ENCODE data around the gene NAPSA.
"Not testable (repeated sequence)": the region's sequence is repeated elsewhere in the genome, so short reads cannot be mapped to it uniquely, and the experiment has no call there.

Gene NAPSA

GRCh38 chr19:50365434-50366306 is at the start of gene NAPSA:
NAPSA (minus strand) TSS chr19:50365639; CDS start chr19:50365621, 18 bp downstream.
- DNase-seq: no peak

DNA sequence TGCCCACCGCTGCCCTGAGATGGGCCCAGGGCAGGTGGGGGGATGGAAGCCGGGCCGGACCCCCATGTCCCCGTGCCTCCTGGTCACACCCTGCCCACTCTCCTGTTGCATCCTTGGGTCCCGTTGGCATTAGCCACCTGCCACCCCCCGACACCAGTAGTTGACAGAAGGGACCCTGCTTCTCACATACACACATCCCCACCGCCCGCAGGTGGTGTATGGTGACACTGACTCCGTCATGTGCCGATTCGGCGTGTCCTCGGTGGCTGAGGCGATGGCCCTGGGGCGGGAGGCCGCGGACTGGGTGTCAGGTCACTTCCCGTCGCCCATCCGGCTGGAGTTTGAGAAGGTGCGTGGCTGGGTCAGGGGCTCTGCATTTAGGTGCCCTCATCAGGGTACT is 48.1 kb upstream of the NAPSA start:
- no peak for DNase-seq

DNA sequence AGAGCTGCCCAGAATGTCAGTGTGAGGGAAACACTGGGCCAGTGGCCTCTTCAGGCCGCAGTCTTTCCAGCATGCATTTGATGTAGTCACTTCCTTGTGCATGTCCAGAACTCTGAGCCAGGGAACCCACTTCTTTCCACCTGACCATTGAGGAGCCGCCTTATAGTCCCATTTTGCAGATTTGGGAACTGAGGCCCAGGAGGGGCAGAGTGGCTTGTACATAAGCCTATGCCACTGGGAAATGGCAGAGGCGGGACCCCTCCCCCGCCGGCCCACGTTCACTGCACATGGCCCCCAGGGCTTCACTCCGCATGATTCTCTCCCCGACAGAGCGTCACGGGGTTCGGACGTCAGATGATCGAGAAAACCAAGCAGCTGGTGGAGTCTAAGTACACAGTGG is 47.7 kb upstream of the NAPSA start:
- no peak for DNase-seq

GRCh38 chr19:50412419-50412818 is 47.0 kb upstream of the NAPSA start:
- no peak for DNase-seq

DNA sequence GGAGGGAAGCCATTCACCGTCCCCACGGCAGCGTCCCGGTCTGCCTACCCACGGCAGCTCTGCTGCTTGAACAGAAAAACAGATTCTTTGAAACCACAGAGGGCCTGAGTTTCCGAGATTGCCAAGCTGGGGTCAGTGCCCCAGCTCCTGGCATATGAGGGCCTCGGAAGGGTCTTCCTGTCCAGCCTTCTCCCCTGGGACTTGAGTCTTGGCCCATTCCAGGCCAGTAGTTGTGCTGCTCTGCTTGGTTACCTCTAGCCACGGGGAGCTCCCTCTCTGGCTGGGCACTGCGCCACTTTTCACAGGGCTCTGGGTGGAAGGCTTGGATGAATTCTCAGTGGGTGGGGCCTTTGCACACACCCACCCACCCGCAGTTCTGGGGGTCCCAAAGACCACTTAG is 44.7 kb upstream of the NAPSA start:
- no peak for DNase-seq

GRCh38 chr19:50409347-50409746 is 43.9 kb upstream of the NAPSA start:
- no peak for DNase-seq

DNA sequence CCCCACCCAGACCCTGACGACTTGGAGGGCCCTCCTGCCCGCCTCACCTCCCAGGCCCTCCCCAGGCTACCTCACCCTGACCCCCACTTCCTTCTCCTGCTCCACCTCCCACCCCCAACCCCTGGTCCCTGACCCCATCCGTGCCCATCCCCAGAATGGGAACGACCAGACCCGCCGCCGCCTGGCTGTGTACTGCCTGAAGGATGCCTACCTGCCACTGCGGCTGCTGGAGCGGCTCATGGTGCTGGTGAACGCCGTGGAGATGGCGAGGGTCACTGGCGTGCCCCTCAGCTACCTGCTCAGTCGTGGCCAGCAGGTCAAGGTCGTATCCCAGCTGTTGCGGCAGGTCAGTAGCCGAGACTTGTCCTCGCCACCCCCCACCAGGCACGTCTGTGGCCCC is 41.4 kb upstream of the NAPSA start:
- no peak for DNase-seq

GRCh38 chr19:50406156-50406820 is 40.8 kb upstream of the NAPSA start:
- no peak for DNase-seq

DNA sequence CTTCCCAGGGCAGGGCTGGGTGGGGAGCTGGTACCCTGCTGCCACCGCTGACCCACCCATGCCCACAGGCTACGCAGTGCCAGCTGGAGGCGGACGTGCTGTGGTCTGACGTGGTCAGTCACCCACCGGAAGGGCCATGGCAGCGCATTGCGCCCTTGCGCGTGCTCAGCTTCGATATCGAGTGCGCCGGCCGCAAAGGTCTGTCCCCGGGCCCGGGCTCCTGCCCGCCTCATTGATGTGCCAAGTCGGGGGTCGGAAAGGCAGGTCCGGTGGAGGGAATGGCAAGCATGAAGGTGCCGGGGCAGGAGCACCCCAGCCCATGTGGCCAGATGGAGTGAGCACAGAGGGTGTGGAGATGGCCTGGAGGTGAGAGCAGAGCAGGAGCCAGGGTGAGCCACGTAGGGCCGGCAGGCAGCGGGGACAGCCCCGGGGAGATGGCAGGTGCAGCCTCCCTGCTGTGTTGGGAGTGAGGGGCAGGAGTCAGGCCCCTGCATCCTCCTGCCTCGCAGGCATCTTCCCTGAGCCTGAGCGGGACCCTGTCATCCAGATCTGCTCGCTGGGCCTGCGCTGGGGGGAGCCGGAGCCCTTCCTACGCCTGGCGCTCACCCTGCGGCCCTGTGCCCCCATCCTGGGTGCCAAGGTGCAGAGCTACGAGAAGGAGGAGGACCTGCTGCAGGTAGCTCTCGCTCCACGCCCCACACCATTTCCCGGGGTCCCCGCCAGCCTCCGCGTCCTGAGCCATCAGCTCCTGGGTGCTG is 37.3 kb upstream of the NAPSA start:
- no peak for DNase-seq

GRCh38 chr19:50401605-50402450 is 36.4 kb upstream of the NAPSA start:
- no peak for DNase-seq

DNA sequence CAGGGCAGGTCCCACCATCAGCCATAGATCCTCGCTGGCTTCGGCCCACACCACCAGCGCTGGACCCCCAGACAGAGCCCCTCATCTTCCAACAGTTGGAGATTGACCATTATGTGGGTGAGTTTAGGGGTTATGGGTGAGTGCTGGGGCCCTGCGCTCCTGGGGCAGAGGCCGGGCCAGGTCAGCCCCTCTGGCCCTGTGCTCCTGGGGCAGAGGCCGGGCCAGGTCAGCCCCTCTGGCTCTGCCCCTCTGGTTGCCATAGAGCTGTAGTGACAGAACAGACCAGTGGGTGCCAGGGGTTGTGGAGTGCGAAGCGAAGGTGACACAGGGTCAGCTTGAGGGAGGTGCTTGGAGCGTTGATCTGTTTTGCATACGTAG is 33.9 kb upstream of the NAPSA start:
- no peak for DNase-seq

GRCh38 chr19:50398675-50399367 is 33.4 kb upstream of the NAPSA start:
- no peak for DNase-seq

DNA sequence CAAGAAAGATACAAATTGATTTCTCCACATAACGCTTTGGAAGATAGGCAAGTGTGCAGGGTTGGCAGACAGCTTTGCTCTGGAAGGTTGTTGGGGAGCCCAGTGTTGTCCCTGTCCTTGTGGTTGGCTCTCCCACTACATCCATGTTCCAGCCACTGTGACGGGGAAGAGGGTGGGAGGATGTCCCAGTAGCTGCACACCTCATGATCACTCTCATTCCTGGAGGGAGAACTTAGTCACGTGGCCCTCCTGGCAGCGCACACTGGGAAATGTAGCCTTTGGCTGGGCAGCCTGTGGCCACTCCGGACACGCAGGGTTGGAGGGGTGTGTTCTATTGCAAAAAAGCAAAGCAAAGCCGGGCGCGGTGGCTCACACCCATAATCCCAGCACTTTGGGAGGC is 28.6 kb upstream of the NAPSA start:
- no peak for DNase-seq

GRCh38 chr19:50393589-50393988 is 28.1 kb upstream of the NAPSA start:
- DNase-seq: no peak

GRCh38 chr19:50392759-50393158 is 27.3 kb upstream of the NAPSA start:
- no peak for DNase-seq

DNA sequence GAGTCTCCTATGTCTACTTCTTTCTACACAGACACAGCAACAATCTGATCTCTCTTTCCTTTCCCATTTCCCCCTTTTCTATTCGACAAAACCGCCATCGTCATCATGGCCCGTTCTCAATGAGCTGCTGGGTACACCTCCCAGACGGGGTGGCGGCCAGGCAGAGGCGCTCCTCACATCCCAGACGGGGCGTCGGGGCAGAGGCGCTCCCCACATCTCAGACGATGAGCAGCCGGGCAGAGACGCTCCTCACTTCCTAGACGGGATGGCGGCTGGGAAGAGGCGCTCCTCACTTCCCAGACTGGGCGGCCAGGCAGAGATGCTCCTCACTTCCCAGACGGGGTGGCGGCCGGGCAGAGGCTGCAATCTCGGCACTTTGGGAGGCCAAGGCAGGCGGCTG is 25.5 kb upstream of the NAPSA start:
- DNase-seq: not testable (repeated sequence)

DNA sequence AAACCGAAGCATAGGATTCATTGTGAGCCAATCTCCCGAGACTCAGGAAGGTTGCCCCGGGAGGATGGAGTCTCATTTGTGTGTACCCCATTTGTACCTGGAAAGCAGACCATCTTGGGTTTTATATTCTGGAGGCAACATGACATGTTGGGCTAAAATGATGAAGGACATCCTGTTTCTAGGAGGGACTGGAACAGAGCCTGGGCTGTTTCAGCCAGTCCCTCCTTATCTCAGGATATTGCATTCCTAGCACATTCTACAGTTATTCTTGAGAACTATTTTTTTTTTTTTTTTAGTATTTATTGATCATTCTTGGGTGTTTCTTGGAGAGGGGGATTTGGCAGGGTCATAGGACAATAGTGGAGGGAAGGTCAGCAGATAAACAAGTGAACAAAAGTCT is 24.9 kb upstream of the NAPSA start:
- not testable (repeated sequence) for DNase-seq

GRCh38 chr19:50387868-50388245 is 22.4 kb upstream of the NAPSA start:
- DNase-seq: no peak

GRCh38 chr19:50387176-50387867 is 21.9 kb upstream of the NAPSA start:
- no peak for DNase-seq

- DNase-seq: no peak
Observed at GRCh38 chr19:50384685-50385535, 19.5 kb upstream of the NAPSA start.

Data from NCI-H1092 treated with DMSO at 0.1 percent for 48 hours (cell line).